ENCODE results near the gene TCF12. TPM values are rescaled to one million over a fixed set of nuclear protein-coding genes. Genes with fewer than 3 reads are reported as not detected.

TCF12 gene
- total and polyA plus RNA-seq, 2 of the 8 experiments (the other 6 are each of a cell fraction or from before 2014, with no cell fraction given): 85.8 to 101 TPM

DNA sequence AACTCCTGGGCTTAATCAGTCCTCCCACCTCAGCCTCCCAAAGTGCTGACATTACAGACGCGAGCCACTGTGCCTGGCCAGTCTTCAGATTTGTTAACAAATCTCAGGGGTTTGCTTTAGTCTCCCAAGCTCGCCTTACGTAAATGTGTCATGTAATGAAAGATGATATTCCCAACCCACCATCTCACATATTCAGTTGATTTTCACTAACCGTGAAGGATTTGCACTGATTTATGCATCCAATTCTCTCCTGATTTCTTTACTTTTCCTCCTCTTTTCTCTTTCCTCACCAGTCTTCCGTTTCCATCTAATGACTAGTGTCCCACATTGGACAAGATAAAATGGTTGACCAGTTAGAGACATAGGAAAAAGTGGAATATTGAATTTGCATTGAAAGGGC, 72.6 kb downstream of the TCF12 start:
- no peak overlapping the region for H3K18ac ChIP-seq (ENCODE audit: extremely low read depth, low read length)
- peaks cover 0 to 86% of the 10 kb centered on the region in 2 experiments; a peak in 2 of 4 replicates for H3K79me2 ChIP-seq (ENCODE audit: control insufficient read depth in 1 of 2, insufficient read depth in 2 of 2, low read length in 2 of 2)
- H3K4me2 ChIP-seq (ENCODE audit: insufficient read depth in 1 of 2, low read depth in 2 of 2, low read length in 2 of 2): no peak overlapping the region
- peaks cover 0 to 3% (median 0%) of the 10 kb centered on the region in 4 experiments; a peak in 1 of 8 replicates for H3K36me3 ChIP-seq (ENCODE audit: control insufficient read depth in 2 of 4, insufficient read depth in 4 of 4, low read length in 3 of 4)
- FAIRE-seq: no peak
- no peak overlapping the region for H4K91ac ChIP-seq (replicated peaks; ENCODE audit: insufficient read length, low read length)
- H3K56ac ChIP-seq (replicated peaks; ENCODE audit: insufficient read length, low read depth, low read length): no peak overlapping the region
- H4K5ac ChIP-seq (ENCODE audit: insufficient read length, low read depth, low read length): no peak overlapping the region
- no peak overlapping the region for H3K9ac ChIP-seq (replicated peaks in 1 of 4; ENCODE audit: extremely low read depth in 1 of 4, low read depth in 3 of 4, low read length in 3 of 4)
- H3K4me1 ChIP-seq (replicated peaks in 1 of 4; ENCODE audit: control insufficient read depth in 3 of 4, insufficient read depth in 4 of 4, low read length in 3 of 4): no peaks in the 10 kb centered on the region; a peak in 1 of 7 replicates
- H3K4me3 ChIP-seq (ENCODE audit: extremely low read depth in 1 of 4, insufficient read depth in 2 of 4, low read depth in 3 of 4, low read length in 4 of 4): no peak overlapping the region
- H3K14ac ChIP-seq (ENCODE audit: insufficient read length): no peak overlapping the region
- peaks cover 3% of the 10 kb centered on the region; the same call in 1 of the 2 replicates for H3K79me1 ChIP-seq (ENCODE audit: low read depth, low read length)
- H4K20me1 ChIP-seq (replicated peaks in 1 of 2; ENCODE audit: control insufficient read depth in 1 of 2, insufficient read depth in 2 of 2, low read length in 2 of 2): peaks cover 2 to 10% of the 10 kb centered on the region in 2 experiments
- H2BK12ac ChIP-seq (ENCODE audit: low read depth, low read length): no peak overlapping the region
- H4K8ac ChIP-seq (ENCODE audit: extremely low read depth, insufficient read depth, low read length): no peak overlapping the region
- no peak overlapping the region for H2BK15ac ChIP-seq (ENCODE audit: low read length)
- no peak overlapping the region for H2BK20ac ChIP-seq (ENCODE audit: low read length)
- no peak overlapping the region for H3K4ac ChIP-seq (replicated peaks; ENCODE audit: insufficient read length, low read depth, low read length)
- no peak overlapping the region for H2BK5ac ChIP-seq (ENCODE audit: low read depth, low read length)
- H2AK5ac ChIP-seq (ENCODE audit: low read depth, low read length): no peak overlapping the region
- no peak overlapping the region for H3K27ac ChIP-seq (ENCODE audit: low read depth, low read length)
- no peak overlapping the region for H3K23ac ChIP-seq (ENCODE audit: insufficient read length)
- no peak overlapping the region for H2AFZ ChIP-seq (ENCODE audit: low read length)
- H3K23me2 ChIP-seq (ENCODE audit: low read depth, low read length): no peaks in the 10 kb centered on the region
- POLR2A ChIA-PET (ENCODE audit: partially characterized antibody): no interaction called here
- CTCF ChIA-PET (ENCODE audit: partially characterized antibody): interaction anchor here (0.8 to 1.5 kb wide), 2 partner anchors 9 to 89 kb away, joined by 3 to 4 read pairs; no protein-coding TSS in a partner anchor
- no peaks in the 10 kb centered on the region for H3K9me3 ChIP-seq (ENCODE audit: insufficient read depth in 2 of 2, low read depth in 1 of 2, low read length in 1 of 2)
- WGBS, 2 experiments (ENCODE audit: extremely low coverage in 1 of 2, insufficient coverage in 1 of 2, insufficient read length in 1 of 2, insufficient replicate concordance in 2 of 2, low coverage in 1 of 2, low lambda C conversion rate in 2 of 2, missing lambda C conversion rate in 1 of 2): 94% methylated on average over 6 of the region's 6 CpGs; no CpG with 5 or more reads in 1 of the 2 experiments
- H3K27me3 ChIP-seq (replicated peaks in 1 of 4; ENCODE audit: control insufficient read depth in 3 of 4, extremely low read depth in 1 of 4, insufficient read depth in 3 of 4, low read length in 3 of 4): no peaks in the 10 kb centered on the region
- no peak for DNase-seq (ENCODE audit: low read depth in 1 of 2, low spot score in 2 of 2)
- H2BK120ac ChIP-seq (replicated peaks; ENCODE audit: low read depth, low read length): no peak overlapping the region
- TF ChIP-seq SUZ12 (IDR thresholded peaks at IDR 0.05; ENCODE audit: low read length) (no peak), HDAC2 (IDR thresholded peaks at IDR 0.05; ENCODE audit: borderline replicate concordance in 1 of 2, low read depth in 2 of 2, low read length in 2 of 2) (no peak), BCL11A (IDR thresholded peaks at IDR 0.05; ENCODE audit: low read depth in 2 of 2, low read length in 2 of 2) (no peak), RFX5 (IDR thresholded peaks at IDR 0.05; ENCODE audit: borderline replicate concordance, low read depth, low read length) (no peak)
